GM21723 (cell line): ENCODE measurements around the gene OXSR1.
A peak's percentile ranks its signal among the peaks of the same experiment; 100 is the strongest.

Source experiments
- ATAC-seq: cut with Tn5 transposase; IDR thresholded peaks from one replicate; pipeline ENCODE4 v1.9.1; 2021; ENCODE audit warnings: mild to moderate bottlenecking, moderate library complexity; ENCODE audit not compliant: unreplicated experiment

OXSR1 gene

DNA sequence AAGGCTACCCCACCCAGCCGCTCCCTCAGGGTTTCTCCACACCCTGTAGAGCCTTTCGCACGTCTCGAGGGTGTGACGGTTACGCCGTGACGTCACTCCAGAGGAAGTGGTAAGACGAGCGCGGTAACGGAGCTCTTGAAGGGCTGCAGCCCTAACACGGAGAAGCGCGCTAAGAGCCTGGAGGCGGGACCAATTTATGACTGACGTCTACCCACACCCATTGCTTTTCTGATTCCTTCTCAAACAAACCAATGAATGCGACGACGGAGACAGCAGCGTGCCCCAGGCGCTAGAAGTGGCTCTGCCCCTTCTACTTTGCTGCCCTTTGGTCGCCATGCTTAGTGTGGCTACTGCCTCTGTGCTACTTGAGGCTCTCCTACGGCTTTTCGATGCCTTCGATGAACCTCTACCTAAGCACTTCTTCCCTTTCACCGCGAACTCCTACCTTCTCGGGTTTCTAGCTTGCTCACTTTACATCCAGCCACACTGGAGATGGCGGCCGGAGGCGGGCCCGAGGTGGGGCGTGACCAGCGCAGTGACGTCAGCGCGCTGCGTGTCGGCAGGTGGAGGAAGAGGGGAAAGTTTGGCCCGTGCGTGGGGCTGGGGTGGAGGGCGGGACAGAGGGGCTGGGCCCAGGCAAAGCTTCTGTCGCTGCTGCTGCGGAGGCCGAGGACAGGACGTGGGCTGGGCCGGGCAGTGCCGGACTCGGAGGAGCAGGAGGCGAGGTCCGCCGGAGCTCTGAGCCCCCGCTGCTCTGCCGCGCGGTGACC, at the start of gene OXSR1:
Gene OXSR1, plus strand, starts transcription at position 586 of the 770 bp plus-strand sequence. CDS start 340 bp downstream, outside the sequence.
- peak; percentile 95 for ATAC-seq

GRCh38 chr3:38115645-38116427, 49.5 kb upstream of the OXSR1 start:
- no peak for ATAC-seq

DNA sequence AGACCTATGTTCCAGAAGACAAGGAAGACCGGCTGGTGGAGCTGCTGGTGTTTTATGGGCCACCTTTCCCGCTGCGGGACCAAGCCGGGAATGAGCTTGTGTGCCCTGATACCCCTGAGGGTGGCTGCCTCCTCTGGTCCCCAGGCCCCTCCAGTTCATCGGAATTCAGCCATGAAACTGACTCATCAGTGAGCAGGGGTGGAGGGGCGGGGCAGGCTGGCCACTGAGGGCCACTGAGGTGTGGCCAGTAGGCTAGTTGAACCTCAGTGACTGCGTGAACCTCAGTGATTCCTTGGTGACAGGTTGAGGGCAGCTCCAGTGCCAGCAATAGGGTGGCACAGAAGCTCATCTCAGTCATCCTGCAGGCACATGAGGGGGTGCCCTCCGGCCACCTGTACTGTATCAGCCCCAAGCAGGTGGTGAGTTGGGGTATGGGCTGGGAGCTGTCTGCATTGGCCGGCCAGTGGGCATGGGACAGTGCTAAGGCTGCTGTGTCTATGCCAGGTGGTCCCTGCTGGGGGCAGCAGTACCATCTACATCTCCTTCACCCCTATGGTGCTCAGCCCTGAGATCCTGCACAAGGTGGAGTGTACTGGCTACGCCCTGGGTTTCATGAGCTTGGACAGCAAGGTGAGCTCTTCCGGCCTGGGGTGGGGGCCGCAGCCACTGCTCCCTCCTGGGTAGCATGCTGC, 48.7 kb upstream of the OXSR1 start:
- ATAC-seq = no peak

DNA sequence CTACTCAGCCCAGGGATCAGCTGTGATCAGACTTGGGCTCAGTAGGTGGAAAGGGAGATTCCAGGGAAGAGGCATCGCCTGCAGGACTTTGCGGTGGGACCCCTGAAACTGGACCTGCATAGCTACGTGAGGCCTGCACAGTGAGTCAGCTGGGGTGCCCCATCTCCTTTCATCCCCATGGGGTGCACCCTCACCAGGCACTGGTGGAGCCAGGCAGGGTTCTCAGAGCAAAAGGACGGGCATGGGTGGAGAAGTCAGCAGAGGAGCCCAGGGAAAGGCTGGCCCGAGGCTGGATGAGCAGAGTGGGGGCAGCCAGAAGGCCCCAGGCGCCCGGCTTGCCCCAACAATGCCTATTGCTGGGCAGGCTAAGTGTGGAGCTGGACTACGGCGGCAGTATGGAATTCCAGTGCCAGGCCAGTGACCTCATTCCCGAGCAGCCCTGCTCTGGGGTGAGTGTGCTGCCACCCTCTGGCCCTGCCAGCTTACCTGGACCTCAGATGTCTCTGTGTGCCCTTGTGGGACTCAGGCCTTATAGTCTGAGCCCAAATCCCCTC, 48.1 kb upstream of the OXSR1 start:
- ATAC-seq = no peak

- ATAC-seq = peak; percentile 87
Measured at GRCh38 chr3:38117748-38118420, 47.5 kb upstream of the OXSR1 start.

DNA sequence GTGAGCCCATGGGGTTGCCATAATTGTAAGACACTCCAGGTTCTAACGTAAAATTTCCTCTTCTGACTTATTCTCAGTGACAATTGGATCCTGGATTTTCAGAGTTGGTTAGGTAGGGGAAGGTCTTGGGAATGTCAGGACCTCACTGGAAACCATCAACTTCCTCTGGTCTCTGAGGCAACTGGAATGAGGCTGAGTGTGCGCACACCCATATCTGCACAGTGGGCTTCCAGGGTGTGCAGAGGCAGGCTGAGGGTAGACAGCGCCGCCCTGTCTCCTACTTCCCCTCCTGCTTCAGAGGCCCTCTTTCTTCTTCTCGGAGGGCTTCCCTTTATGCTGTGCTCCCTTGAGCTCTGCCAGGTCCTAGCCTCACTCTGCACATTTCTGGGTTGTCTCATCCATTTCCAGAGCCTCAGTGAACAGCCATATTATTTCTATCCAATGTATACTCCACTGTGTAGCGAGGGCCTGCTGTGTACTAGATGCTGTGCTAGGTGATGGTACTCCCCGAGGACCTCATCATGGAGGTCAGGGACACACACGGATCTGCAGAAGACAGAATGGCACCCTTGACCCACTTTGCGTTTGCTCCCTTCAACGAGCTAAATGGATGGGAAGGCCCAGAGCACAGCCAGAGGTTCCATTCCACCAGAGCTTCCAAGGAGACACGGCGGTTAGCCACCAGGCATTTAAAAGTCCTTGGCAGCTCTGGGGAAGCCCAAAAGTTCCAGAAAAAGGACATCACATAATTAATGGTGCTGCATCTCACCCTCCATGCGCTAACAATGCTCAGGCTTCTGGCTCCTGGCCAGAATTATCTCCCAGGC, 46.7 kb upstream of the OXSR1 start:
- ATAC-seq = no peak

GRCh38 chr3:38119248-38119544, 46.1 kb upstream of the OXSR1 start:
- no peak for ATAC-seq

GRCh38 chr3:38119821-38120692, 45.3 kb upstream of the OXSR1 start:
- no peak for ATAC-seq

- ATAC-seq = no peak
Measured at GRCh38 chr3:38120693-38121450, 44.5 kb upstream of the OXSR1 start.

- no peak for ATAC-seq
Measured at GRCh38 chr3:38121451-38121831, 43.9 kb upstream of the OXSR1 start.

GRCh38 chr3:38121832-38122461, 43.4 kb upstream of the OXSR1 start:
- no peak for ATAC-seq

GRCh38 chr3:38122712-38123290, 42.5 kb upstream of the OXSR1 start:
- ATAC-seq = no peak

DNA sequence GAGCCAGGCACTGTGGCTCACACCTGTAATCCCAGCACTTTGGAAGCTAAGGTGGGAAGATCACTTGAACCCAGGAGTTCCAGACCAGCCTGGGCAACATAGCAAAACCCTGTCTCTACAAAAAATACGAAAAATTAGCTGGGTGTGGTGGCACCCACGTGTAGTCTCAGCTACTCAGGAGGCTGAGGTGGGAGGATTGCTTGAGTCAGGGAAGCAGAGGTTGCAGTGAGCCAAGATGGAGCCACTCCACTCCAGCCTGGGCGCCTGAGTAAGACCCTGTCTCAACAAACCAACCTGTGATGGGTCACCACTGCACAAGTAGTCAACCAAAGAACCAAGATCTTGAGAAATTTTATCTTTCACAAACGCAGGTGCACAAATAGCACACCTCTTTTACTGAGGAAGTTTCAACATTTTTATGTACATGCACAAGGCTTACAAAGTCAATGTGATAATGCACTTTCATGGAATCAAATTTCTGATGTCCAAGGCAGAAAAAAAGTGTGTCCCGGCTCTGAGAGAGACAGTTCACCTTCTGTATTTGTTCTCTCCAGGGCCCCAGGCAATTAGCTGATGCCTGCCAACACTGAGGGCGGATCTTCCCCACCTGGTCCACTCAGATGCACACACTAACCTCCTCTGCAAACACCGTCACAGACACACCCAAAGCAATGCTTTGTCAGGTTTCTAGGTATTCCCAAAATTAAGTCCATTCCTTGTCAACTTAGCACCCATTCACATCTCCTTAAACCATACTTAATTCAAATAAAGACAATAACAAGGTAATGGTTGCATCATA, 40.8 kb upstream of the OXSR1 start:
- no peak for ATAC-seq

- ATAC-seq = no peak
Measured at GRCh38 chr3:38125305-38126120, 39.8 kb upstream of the OXSR1 start.

- no peak for ATAC-seq
Measured at GRCh38 chr3:38126121-38126892, 39.0 kb upstream of the OXSR1 start.
